HG02981 (cell line): ENCODE measurements around the gene DEPP1.

ENCODE experiments used
- ATAC-seq: cut with Tn5 transposase; IDR thresholded peaks from one replicate; pipeline ENCODE4 v1.9.1; 2021; ENCODE audit warnings: mild to moderate bottlenecking, moderate library complexity; ENCODE audit not compliant: unreplicated experiment

Gene DEPP1

GRCh38 chr10:44993922-44994751 is 15.5 kb upstream of the DEPP1 start:
- ATAC-seq = no peak

- no peak for ATAC-seq
These were observed 14.8 kb upstream of the DEPP1 start for GRCh38 chr10:44993226-44993921.

GRCh38 chr10:44992732-44993225 is 14.2 kb upstream of the DEPP1 start:
- no peak for ATAC-seq

- no peak for ATAC-seq
These were observed 13.6 kb upstream of the DEPP1 start for GRCh38 chr10:44992070-44992731.

- no peak for ATAC-seq
These were observed 13.0 kb upstream of the DEPP1 start for GRCh38 chr10:44991571-44991970.

GRCh38 chr10:44990965-44991364 is 12.4 kb upstream of the DEPP1 start:
- ATAC-seq = no peak

GRCh38 chr10:44990302-44990655 is 11.7 kb upstream of the DEPP1 start:
- ATAC-seq = no peak

GRCh38 chr10:44989597-44990301 is 11.1 kb upstream of the DEPP1 start:
- no peak for ATAC-seq

GRCh38 chr10:44988957-44989585 is 10.5 kb upstream of the DEPP1 start:
- ATAC-seq = no peak

- ATAC-seq = no peak
These were observed 8.1 kb upstream of the DEPP1 start for GRCh38 chr10:44986670-44987069.

GRCh38 chr10:44986179-44986578 is 7.6 kb upstream of the DEPP1 start:
- no peak for ATAC-seq

- no peak for ATAC-seq
These were observed 6.6 kb upstream of the DEPP1 start for GRCh38 chr10:44985175-44985681.

GRCh38 chr10:44984671-44985101 is 6.1 kb upstream of the DEPP1 start:
- no peak for ATAC-seq

GRCh38 chr10:44983895-44984278 is 5.3 kb upstream of the DEPP1 start:
- ATAC-seq = no peak

GRCh38 chr10:44983066-44983894 is 4.7 kb upstream of the DEPP1 start:
- ATAC-seq = no peak

- ATAC-seq = no peak
These were observed 3.9 kb upstream of the DEPP1 start for GRCh38 chr10:44982496-44982895.

GRCh38 chr10:44982114-44982460 is 3.5 kb upstream of the DEPP1 start:
- ATAC-seq = no peak

GRCh38 chr10:44981172-44982113 is 2.8 kb upstream of the DEPP1 start:
- no peak for ATAC-seq
